Trophoblast cell (in vitro differentiated cells and primary cell): ENCODE data around the gene MLLT10.

Source experiments
- DNase-seq, 2 donors: peaks; one replicate each; pipeline ENCODE4 v3.0.0-alpha.2; 2016
- H2AFZ ChIP-seq: 2 replicates; pipeline ENCODE4 v1.6.1; 2013; ENCODE audit warnings: low read length, moderate library complexity, mild to moderate bottlenecking; ENCODE audit not compliant: insufficient read depth, poor library complexity
- H2AK5ac ChIP-seq: 2 replicates; pipeline ENCODE4 v1.6.1; 2013; ENCODE audit warnings: mild to moderate bottlenecking, low read length
- H2BK120ac ChIP-seq: 2 replicates; pipeline ENCODE4 v1.6.1; 2013; ENCODE audit warnings: low read length, mild to moderate bottlenecking, moderate library complexity; ENCODE audit not compliant: insufficient read depth, poor library complexity
- H2BK12ac ChIP-seq: 2 replicates; pipeline ENCODE4 v1.6.1; 2013; ENCODE audit warnings: mild to moderate bottlenecking, low read length, moderate library complexity
- H2BK5ac ChIP-seq: 2 replicates; pipeline ENCODE4 v1.6.1; 2013; ENCODE audit warnings: low read length, low read depth, moderate library complexity, mild to moderate bottlenecking; ENCODE audit not compliant: poor library complexity
- H3K14ac ChIP-seq: 2 replicates; pipeline ENCODE4 v1.6.1; 2013; ENCODE audit warnings: mild to moderate bottlenecking, low read length
- H3K18ac ChIP-seq: 2 replicates; pipeline ENCODE4 v1.6.1; 2013; ENCODE audit warnings: mild to moderate bottlenecking, low read length
- H3K23ac ChIP-seq: 2 replicates; pipeline ENCODE4 v1.6.1; 2013; ENCODE audit warnings: low read length
- H3K27ac ChIP-seq: 2 replicates; pipeline ENCODE4 v1.5.1; 2013; ENCODE audit warnings: low read depth, mild to moderate bottlenecking, inconsistent platforms, low read length, moderate library complexity
- H3K27me3 ChIP-seq: 2 replicates; pipeline ENCODE4 v1.6.1; 2013; ENCODE audit warnings: inconsistent platforms, mild to moderate bottlenecking, low read length, moderate library complexity; ENCODE audit not compliant: insufficient read depth
- H3K36me3 ChIP-seq, 2 experiments: 1 replicate in 1 of 2; 2 replicates in 1 of 2; pipeline ENCODE4 v1.6.1; 2013; ENCODE audit warnings: low read length in 2 of 2, mild to moderate bottlenecking in 2 of 2, moderate library complexity in 1 of 2; ENCODE audit not compliant: insufficient read depth in 2 of 2, control insufficient read depth in 1 of 2
- H3K4ac ChIP-seq: 2 replicates; pipeline ENCODE4 v1.6.1; 2013; ENCODE audit warnings: low read depth, mild to moderate bottlenecking, low read length, moderate library complexity
- H3K4me1 ChIP-seq, 2 experiments: 1 replicate in 1 of 2; 2 replicates in 1 of 2; pipeline ENCODE4 v1.6.1; 2013; ENCODE audit warnings: low read length in 2 of 2, mild to moderate bottlenecking in 2 of 2, moderate library complexity in 1 of 2; ENCODE audit not compliant: insufficient read depth in 2 of 2, control insufficient read depth in 1 of 2
- H3K4me2 ChIP-seq: 2 replicates; pipeline ENCODE4 v1.6.1; 2013; ENCODE audit warnings: inconsistent platforms, mild to moderate bottlenecking, low read length, moderate library complexity
- H3K4me3 ChIP-seq: 2 replicates; pipeline ENCODE4 v1.5.1; 2013; ENCODE audit warnings: mild to moderate bottlenecking, low read depth, low read length, inconsistent platforms
- H3K79me1 ChIP-seq: one replicate; pipeline ENCODE4 v1.6.1; 2013; ENCODE audit warnings: low read length
- H3K79me2 ChIP-seq: 2 replicates; pipeline ENCODE4 v1.6.1; 2013; ENCODE audit warnings: low read length, mild to moderate bottlenecking; ENCODE audit not compliant: control insufficient read depth, insufficient read depth, poor library complexity
- H3K9ac ChIP-seq: 2 replicates; pipeline ENCODE4 v1.6.1; 2013; ENCODE audit warnings: mild to moderate bottlenecking, low read length
- H3K9me3 ChIP-seq: 2 replicates; pipeline ENCODE4 v1.6.1; 2013; ENCODE audit warnings: low read depth, mild to moderate bottlenecking, control low read depth, inconsistent platforms, low read length; ENCODE audit not compliant: insufficient read depth
- H4K12ac ChIP-seq: 2 replicates; pipeline ENCODE4 v1.6.1; 2013; ENCODE audit warnings: low read depth, mild to moderate bottlenecking, low read length, moderate library complexity
- H4K8ac ChIP-seq: 2 replicates; pipeline ENCODE4 v1.6.1; 2013; ENCODE audit warnings: low read depth, mild to moderate bottlenecking, low read length, moderate library complexity
- H4K91ac ChIP-seq: one replicate; pipeline ENCODE4 v1.6.1; 2013; ENCODE audit warnings: low read depth, mild to moderate bottlenecking, low read length, moderate library complexity
- WGBS: extraction: QIAGEN DNeasy Blood & Tissue Kit; methylation state at CpG from one replicate; pipeline ENCODE4 v1.1.7; 2013; ENCODE audit warnings: missing lambda C conversion rate; ENCODE audit not compliant: insufficient read length, insufficient coverage; ENCODE audit errors: extremely low coverage; 5-methylcytosine and 5-hydroxymethylcytosine counted together

MLLT10 gene

DNA sequence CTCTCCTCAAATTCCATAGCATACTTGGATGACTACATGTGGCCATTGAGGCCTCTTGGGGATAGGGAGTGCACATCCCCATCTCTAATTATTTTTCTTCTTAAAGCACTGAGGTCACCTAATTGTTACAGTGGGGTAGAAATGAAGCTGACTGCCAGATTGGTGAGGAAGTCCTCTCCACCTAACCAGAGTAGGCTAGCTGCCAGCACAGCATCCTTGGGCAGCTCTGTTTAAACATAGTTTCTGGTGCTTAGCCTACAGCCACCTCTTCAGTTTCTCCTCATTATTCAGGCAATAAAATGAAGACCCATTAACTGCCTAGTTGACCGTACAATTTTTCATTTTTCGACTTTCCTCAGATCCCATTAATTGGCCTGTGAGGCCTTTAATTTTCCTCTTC, 104.6 kb downstream of the MLLT10 start:
- no peaks in the 10 kb centered on the region for H3K27me3 ChIP-seq
- H3K79me1 ChIP-seq, result no peaks in the 10 kb centered on the region
- H2BK120ac ChIP-seq, result no peak overlapping the region
- peaks cover 5 to 12% of the 10 kb centered on the region in 2 experiments for H3K36me3 ChIP-seq
- no peak overlapping the region for H4K91ac ChIP-seq
- no peak overlapping the region for H2AK5ac ChIP-seq
- no peak overlapping the region for H3K27ac ChIP-seq
- no peak for DNase-seq
- no peak overlapping the region for H3K18ac ChIP-seq
- no peak overlapping the region for H3K14ac ChIP-seq
- H3K4me1 ChIP-seq, result peaks cover 0 to 6% of the 10 kb centered on the region in 2 experiments
- no CpG with 5 or more reads among the region's 2 CpGs for WGBS
- no peak overlapping the region for H3K9ac ChIP-seq
- no peak overlapping the region for H3K4ac ChIP-seq
- H2AFZ ChIP-seq, result no peak overlapping the region
- no peak overlapping the region for H2BK5ac ChIP-seq
- H3K4me2 ChIP-seq, result no peak overlapping the region
- no peaks in the 10 kb centered on the region for H3K9me3 ChIP-seq
- no peak overlapping the region for H3K4me3 ChIP-seq
- H3K23ac ChIP-seq, result no peak overlapping the region
- no peak overlapping the region for H4K8ac ChIP-seq
- no peak overlapping the region for H2BK12ac ChIP-seq
- H3K79me2 ChIP-seq, result peaks cover 2% of the 10 kb centered on the region
- H4K12ac ChIP-seq, result no peak overlapping the region

DNA sequence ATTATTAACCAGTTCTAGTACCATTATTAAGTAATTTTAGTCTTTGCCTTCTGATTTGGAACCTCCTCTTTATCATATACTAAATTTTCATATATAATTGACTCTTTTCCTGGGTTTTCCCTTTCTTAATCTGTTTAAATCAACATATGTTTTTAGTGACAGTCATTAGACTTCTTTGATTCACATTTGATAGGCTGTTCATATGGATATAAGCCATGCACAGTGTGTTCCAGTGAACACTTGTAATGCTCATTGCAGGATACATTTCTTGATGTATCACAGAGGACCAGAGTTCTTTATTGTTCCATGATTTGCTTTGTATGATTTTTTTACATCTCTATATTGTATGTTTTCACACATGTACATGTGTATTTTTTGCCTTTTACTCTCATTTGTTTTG, 114.0 kb downstream of the MLLT10 start:
- Histone ChIP-seq H3K4ac (no peak overlapping the region), H3K27ac (no peak overlapping the region), H2AFZ (no peak overlapping the region), H3K9ac (no peak overlapping the region), H4K12ac (no peak overlapping the region), H3K79me1 (no peaks in the 10 kb centered on the region), H3K27me3 (no peaks in the 10 kb centered on the region), H3K79me2 (no peaks in the 10 kb centered on the region), H2BK5ac (no peak overlapping the region), H4K8ac (no peak overlapping the region), H3K36me3 (peaks cover 4 to 9% of the 10 kb centered on the region in 2 experiments), H3K4me1 (no peaks in the 10 kb centered on the region), H3K18ac (no peak overlapping the region), H3K23ac (no peak overlapping the region), H4K91ac (no peak overlapping the region), H3K9me3 (no peaks in the 10 kb centered on the region), H3K4me2 (no peak overlapping the region), H2BK12ac (no peak overlapping the region), H2BK120ac (no peak overlapping the region), H2AK5ac (no peak overlapping the region), H3K4me3 (no peak overlapping the region), H3K14ac (no peak overlapping the region)
- DNase-seq, result no peak

DNA sequence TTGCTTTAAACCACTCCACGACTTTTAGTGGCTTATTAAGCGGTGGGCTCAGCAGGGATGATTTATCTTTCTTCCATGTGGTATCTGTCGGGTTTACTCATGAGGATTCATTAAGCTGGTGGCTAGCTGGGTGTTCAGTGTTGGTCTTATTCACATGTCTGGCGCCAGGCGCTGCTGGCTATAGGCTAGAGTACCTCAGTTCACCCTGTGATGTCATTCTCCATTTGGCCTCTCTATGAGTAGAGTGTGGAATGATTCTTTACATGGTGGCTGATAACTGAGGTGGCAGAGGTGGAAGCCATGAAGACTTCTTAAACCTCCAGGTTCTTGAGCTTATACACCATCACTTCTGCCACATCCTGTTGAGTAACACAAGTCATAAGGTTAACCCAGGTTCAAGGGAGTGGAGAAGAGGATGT, 115.4 kb downstream of the MLLT10 start:
- no peak overlapping the region for H3K14ac ChIP-seq
- H4K91ac ChIP-seq, result no peak overlapping the region
- no CpG with 5 or more reads among the region's 5 CpGs for WGBS
- H3K27me3 ChIP-seq, result no peaks in the 10 kb centered on the region
- H2AK5ac ChIP-seq, result no peak overlapping the region
- no peaks in the 10 kb centered on the region for H3K79me2 ChIP-seq
- no peak overlapping the region for H3K23ac ChIP-seq
- H3K4me3 ChIP-seq, result no peak overlapping the region
- no peaks in the 10 kb centered on the region for H3K4me1 ChIP-seq
- H3K27ac ChIP-seq, result no peak overlapping the region
- H2BK5ac ChIP-seq, result no peak overlapping the region
- H3K4ac ChIP-seq, result peak overlapping the region; percentile 14
- peaks cover 4 to 9% of the 10 kb centered on the region in 2 experiments for H3K36me3 ChIP-seq
- no peak overlapping the region for H4K12ac ChIP-seq
- no peak overlapping the region for H3K18ac ChIP-seq
- no peak overlapping the region for H3K4me2 ChIP-seq
- H3K9ac ChIP-seq, result no peak overlapping the region
- no peak overlapping the region for H2BK120ac ChIP-seq
- no peak for DNase-seq
- no peak overlapping the region for H2BK12ac ChIP-seq
- no peak overlapping the region for H2AFZ ChIP-seq
- H4K8ac ChIP-seq, result no peak overlapping the region
- H3K79me1 ChIP-seq, result no peaks in the 10 kb centered on the region
- no peaks in the 10 kb centered on the region for H3K9me3 ChIP-seq

DNA sequence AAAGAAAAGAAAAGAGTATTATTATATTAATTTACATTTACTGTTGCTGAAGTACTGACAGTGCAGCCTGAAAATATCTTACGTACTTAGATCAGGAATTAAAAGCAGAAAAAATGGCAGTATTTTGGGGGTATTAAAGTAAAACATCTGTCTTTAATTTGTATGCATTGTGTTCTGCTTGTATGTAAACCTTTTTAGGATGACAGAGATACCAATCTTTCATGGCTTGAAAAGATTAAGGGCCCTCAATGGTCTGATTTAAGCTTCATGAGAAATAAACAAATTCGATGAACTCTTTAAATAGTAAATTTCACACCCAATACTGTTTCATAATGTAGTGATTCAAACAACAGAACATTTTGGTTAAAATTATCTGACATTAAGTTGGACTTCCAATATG, 116.3 kb downstream of the MLLT10 start:
- Histone ChIP-seq H3K9me3 (no peaks in the 10 kb centered on the region), H2AFZ (no peak overlapping the region), H4K8ac (no peak overlapping the region), H3K4me1 (no peaks in the 10 kb centered on the region), H3K79me1 (no peaks in the 10 kb centered on the region), H2BK12ac (no peak overlapping the region), H3K4me2 (no peak overlapping the region), H2BK5ac (no peak overlapping the region), H3K9ac (no peak overlapping the region), H3K27ac (no peak overlapping the region), H4K91ac (no peak overlapping the region), H3K4ac (no peak overlapping the region), H3K79me2 (no peaks in the 10 kb centered on the region), H3K36me3 (peaks cover 4 to 9% of the 10 kb centered on the region in 2 experiments), H2BK120ac (no peak overlapping the region), H3K14ac (no peak overlapping the region), H4K12ac (no peak overlapping the region), H3K27me3 (no peaks in the 10 kb centered on the region), H3K23ac (no peak overlapping the region), H3K4me3 (no peak overlapping the region), H2AK5ac (no peak overlapping the region), H3K18ac (no peak overlapping the region)
- WGBS, result no CpG with 5 or more reads among the region's 2 CpGs
- DNase-seq, result no peak
